Heart left ventricle (tissue), 16 donors: ENCODE data around the gene PRSS57. TPM values are rescaled to one million over a fixed set of nuclear protein-coding genes. Genes with fewer than 3 reads are reported as not detected.
A peak's percentile ranks its signal among the peaks of the same experiment; 100 is the strongest.

Experiments used
- ATAC-seq, 4 donors: fragments of 200-7000 bp; cut with Tn5 transposase; one replicate each; pipeline ENCODE4 v1.9.1; 2020 to 2022; ENCODE audit warnings: moderate library complexity in 4 of 4, mild to moderate bottlenecking in 3 of 4, moderate number of reproducible peaks in 1 of 4
- DNase-seq, 5 donors: peaks; one replicate each; pipeline ENCODE4 v3.0.0-alpha.2; 2020
- H3K27ac ChIP-seq, 12 donors: fragments of 200-600 bp; sonication (generic) in 4 of 12; one replicate each; pipeline versions ENCODE4 v1.5.0 to v1.8.0; 2016 to 2022; ENCODE audit warnings: mild to moderate bottlenecking in 2 of 12
- H3K27me3 ChIP-seq, 9 donors: fragments of 200-600 bp; sonication (generic) in 2 of 9; one replicate each; pipeline versions ENCODE4 v1.5.1 to v1.8.0; 2016 to 2022; ENCODE audit warnings: mild to moderate bottlenecking in 3 of 9
- H3K36me3 ChIP-seq, 9 donors: fragments of 200-600 bp; sonication (generic) in 2 of 9; one replicate each; pipeline versions ENCODE4 v1.5.0 to v1.8.0; 2018 to 2022; ENCODE audit warnings: mild to moderate bottlenecking in 2 of 9
- H3K4me1 ChIP-seq, 12 donors: fragments of 200-600 bp; sonication (generic) in 4 of 12; one replicate each; pipeline versions ENCODE4 v1.5.0 to v1.8.0; 2016 to 2022; ENCODE audit warnings: mild to moderate bottlenecking in 3 of 12
- H3K4me3 ChIP-seq, 12 donors: fragments of 200-600 bp; sonication (generic) in 4 of 12; one replicate each; pipeline versions ENCODE4 v1.5.0 to v1.8.0; 2017 to 2022; ENCODE audit warnings: mild to moderate bottlenecking in 9 of 12, moderate library complexity in 4 of 12
- H3K9me3 ChIP-seq, 12 donors: fragments of 200-600 bp; sonication (generic) in 4 of 12; one replicate each; pipeline versions ENCODE4 v1.5.0 to v1.8.0; 2016 to 2022; ENCODE audit warnings: mild to moderate bottlenecking in 1 of 12
- POLR2A ChIP-seq, 2 donors: fragments of 450-650 bp; IDR thresholded peaks; one replicate each; pipeline ENCODE4 v1.6.1; 2017; ENCODE audit warnings: antibody characterized with exemption in 2 of 2, mild to moderate bottlenecking in 2 of 2, moderate library complexity in 2 of 2
- WGBS, 4 donors: extraction: QIAGEN DNeasy Blood & Tissue Kit in 2 of 4; methylation state at CpG; one replicate each; pipeline versions ENCODE4 v1.1.5 to v1.1.7; 2013 to 2018; 5-methylcytosine and 5-hydroxymethylcytosine counted together
- intact Hi-C, 10 donors: fragments of 100-400 bp; cut with DNase I; formaldehyde crosslinking; loops; one replicate each; pipeline versions ENCODE4 v1.11.1 to v1.14.2; 2022
- polyA plus RNA-seq, 2 donors: library from polyadenylated mRNA; stranded (reverse); fragments of 200-250 nt; gene quantifications; one replicate each; pipeline ENCODE4 v1.2.3, GENCODE V29; 2013
- total RNA-seq, 9 donors: library from RNA; depleted of rRNA in 2 of 9; stranded (reverse); fragments of >200 nt in 2 of 9; fragmentation: NEBNext Ultra II Directional in 3 of 9; extraction: Animal tissue kit (Norgen Biotek cat#: 25700) in 3 of 9; gene quantifications; one replicate each; pipeline versions ENCODE4 v1.1.0 to v1.2.4, GENCODE V29; 2016 to 2023
- TF ChIP-seq, protein P1 (sequence below), 12 donors: fragments of 200-600 bp; sonication (generic) in 4 of 12; IDR thresholded peaks; one replicate each; pipeline versions ENCODE4 v1.5.0 to v1.8.0; 2018 to 2022; ENCODE audit warnings: antibody characterized with exemption in 12 of 12, mild to moderate bottlenecking in 5 of 12
- donor health status: ischemic (EF 13 %, LVEDD 7.1; RV severe dilation, severe dysfunction).
- donor health status: healthy with polysubstance abuse.
- donor health status: DM: no; HTN: yes; CAD: no.
- donor health status: DM: no; HTN: no; CAD: no.
- donor health status: ischemic (EF 25% LVEDD 6.9; RV normal size, moderate dysfunction).
- donor health status: ischemic (EF 25% LVEDD 5.7; RV mildly dilated, moderate dysfunction).
- donor health status: healthy.
- donor health status: DM: yes; HTN: yes; CAD: no.
- donor health status: ischemic (EF 35%, LVEDD 5.7; RV mildly dilated, moderate dysfunction).
- donor health status: nonischemic (EF 11% LVEDD 7.7; RV severe dilation, severe dysfunction).
- donor health status: DM: yes; HTN: yes; CAD: no.
- donor health status: PGD.
- donor health status: ischemic (EF 29% LVEDD 5.4; RV normal size, mild dysfunction).
- donor health status: nonischemic (EF 23%, LVEDD 6.1; RV moderate dilation, normal function).

The PRSS57 gene
- total and polyA plus RNA-seq, 11 donors = not detected

GRCh38 chr19:737591-738093 lies 42.4 kb upstream of the PRSS57 start:
- Histone ChIP-seq H3K27ac (no peak overlapping the region), H3K4me3 (no peak overlapping the region), H3K27me3 (no peaks in the 10 kb centered on the region), H3K36me3 (peaks cover 0 to 39% (median 6%) of the 10 kb centered on the region in 9 donors), H3K4me1 (peaks cover 0 to 11% (median 1%) of the 10 kb centered on the region in 12 donors), H3K9me3 (no peaks in the 10 kb centered on the region)
- WGBS, 4 donors = 41 to 47% (median 43%) methylated on average over 21 to 22 of the region's 22 CpGs
- TF ChIP-seq POLR2A (IDR thresholded peaks at IDR 0.05) = no peak
- TF ChIP-seq, protein P1, sequence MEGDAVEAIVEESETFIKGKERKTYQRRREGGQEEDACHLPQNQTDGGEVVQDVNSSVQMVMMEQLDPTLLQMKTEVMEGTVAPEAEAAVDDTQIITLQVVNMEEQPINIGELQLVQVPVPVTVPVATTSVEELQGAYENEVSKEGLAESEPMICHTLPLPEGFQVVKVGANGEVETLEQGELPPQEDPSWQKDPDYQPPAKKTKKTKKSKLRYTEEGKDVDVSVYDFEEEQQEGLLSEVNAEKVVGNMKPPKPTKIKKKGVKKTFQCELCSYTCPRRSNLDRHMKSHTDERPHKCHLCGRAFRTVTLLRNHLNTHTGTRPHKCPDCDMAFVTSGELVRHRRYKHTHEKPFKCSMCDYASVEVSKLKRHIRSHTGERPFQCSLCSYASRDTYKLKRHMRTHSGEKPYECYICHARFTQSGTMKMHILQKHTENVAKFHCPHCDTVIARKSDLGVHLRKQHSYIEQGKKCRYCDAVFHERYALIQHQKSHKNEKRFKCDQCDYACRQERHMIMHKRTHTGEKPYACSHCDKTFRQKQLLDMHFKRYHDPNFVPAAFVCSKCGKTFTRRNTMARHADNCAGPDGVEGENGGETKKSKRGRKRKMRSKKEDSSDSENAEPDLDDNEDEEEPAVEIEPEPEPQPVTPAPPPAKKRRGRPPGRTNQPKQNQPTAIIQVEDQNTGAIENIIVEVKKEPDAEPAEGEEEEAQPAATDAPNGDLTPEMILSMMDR (IDR thresholded peaks at IDR 0.05) = peak; percentile 33 to 67 (median 48)
- intact Hi-C loops = loop anchor here in 3 of 10 donors (10.0 kb wide), 3 partner anchors 153 to 193 kb away; partner anchors contain the start of genes GZMM (in 2 of the 3) and HCN2 (in 1 of the 3)
- DNase-seq (no peak), ATAC-seq (peak in 3 of 4 donors; percentile 42 to 56 (median 52))

DNA sequence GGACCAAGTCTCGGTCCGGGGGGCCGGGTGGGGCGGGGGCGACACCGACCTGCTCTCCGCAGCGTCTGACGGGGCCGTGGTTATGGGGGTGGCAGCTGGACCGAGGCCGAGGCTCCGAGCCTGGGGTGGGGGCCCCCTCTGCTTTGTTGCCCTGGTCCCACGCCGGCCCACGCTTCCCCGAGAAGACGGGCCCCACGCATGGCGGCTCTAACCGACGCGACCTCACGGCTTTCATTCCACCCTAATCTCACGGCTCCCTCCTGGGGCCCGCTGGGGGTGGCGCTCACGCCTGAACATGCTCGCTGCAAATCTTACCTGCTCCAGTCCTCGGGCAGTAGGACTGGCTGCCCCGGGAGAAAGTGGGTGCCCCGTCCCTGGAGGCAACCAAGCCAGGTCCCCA lies 40.9 kb upstream of the PRSS57 start:
- intact Hi-C loops = loop anchor here in 3 of 10 donors (10.0 kb wide), 3 partner anchors 151 to 191 kb away; partner anchors contain the start of genes GZMM (in 2 of the 3) and HCN2 (in 1 of the 3)
- 90 to 94% (median 92%) methylated on average over 14 to 32 of the region's 32 CpGs for WGBS, 4 donors
- TF ChIP-seq, protein P1 (IDR thresholded peaks at IDR 0.05) = no peak
- TF ChIP-seq POLR2A (IDR thresholded peaks at IDR 0.05) = no peak

DNA sequence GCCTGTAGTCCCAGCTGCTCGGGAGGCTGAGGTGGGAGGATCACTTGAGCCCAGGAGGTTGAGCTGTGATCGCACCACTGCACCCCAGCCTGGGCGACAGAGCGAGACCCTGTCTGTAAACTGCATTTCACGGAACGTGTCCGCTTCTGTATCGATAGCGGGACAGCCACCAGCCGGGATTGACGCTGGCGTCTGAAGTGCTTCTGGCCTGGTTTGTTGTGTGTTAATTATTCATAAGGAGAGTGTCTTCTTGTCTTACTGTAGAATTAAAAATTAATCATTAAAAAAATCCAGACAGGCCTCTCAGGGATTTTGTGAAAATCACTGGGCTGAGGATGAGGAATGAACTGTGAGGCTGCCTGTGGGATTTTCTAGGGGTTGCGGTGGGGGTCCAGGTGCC lies 39.5 kb upstream of the PRSS57 start:
- Histone ChIP-seq H3K4me1 (peaks cover 0 to 11% (median 3%) of the 10 kb centered on the region in 12 donors), H3K27ac (no peak overlapping the region), H3K36me3 (peaks cover 0 to 42% (median 9%) of the 10 kb centered on the region in 9 donors), H3K9me3 (no peaks in the 10 kb centered on the region), H3K27me3 (no peaks in the 10 kb centered on the region), H3K4me3 (no peak overlapping the region)
- 86 to 98% (median 92%) methylated on average over 13 of the region's 13 CpGs for whole genome bisulfite sequencing, 4 donors
- ATAC-seq (no peak), DNase-seq (no peak)
- intact Hi-C loops = loop anchor here in 9 of 10 donors (1.0 to 10.0 kb wide), 6 partner anchors 69 to 190 kb away; partner anchors contain the start of genes GZMM (in 2 of the 9) and HCN2 (in 1 of the 9)
- TF ChIP-seq POLR2A (IDR thresholded peaks at IDR 0.05) = no peak
- TF ChIP-seq, protein P1 (IDR thresholded peaks at IDR 0.05) = no peak

More for the DNA sequence above, 40.9 kb upstream of the PRSS57 start:
- Histone ChIP-seq H3K27me3 (no peaks in the 10 kb centered on the region), H3K4me3 (no peak overlapping the region), H3K27ac (no peak overlapping the region), H3K9me3 (no peaks in the 10 kb centered on the region), H3K4me1 (peaks cover 0 to 11% (median 1%) of the 10 kb centered on the region in 12 donors), H3K36me3 (peaks cover 0 to 49% (median 9%) of the 10 kb centered on the region in 9 donors)
- ATAC-seq = no peak
- peak in 1 of 5 donors; percentile 44 for DNase-seq
